Measurements from ENCODE around the gene SRP54. TPM values are rescaled to one million over a fixed set of nuclear protein-coding genes. Genes with fewer than 3 reads are reported as not detected.

Gene SRP54
- total RNA-seq, 8 experiments from 2014 or later, result 55.4 to 159 (median 94.4) TPM

DNA sequence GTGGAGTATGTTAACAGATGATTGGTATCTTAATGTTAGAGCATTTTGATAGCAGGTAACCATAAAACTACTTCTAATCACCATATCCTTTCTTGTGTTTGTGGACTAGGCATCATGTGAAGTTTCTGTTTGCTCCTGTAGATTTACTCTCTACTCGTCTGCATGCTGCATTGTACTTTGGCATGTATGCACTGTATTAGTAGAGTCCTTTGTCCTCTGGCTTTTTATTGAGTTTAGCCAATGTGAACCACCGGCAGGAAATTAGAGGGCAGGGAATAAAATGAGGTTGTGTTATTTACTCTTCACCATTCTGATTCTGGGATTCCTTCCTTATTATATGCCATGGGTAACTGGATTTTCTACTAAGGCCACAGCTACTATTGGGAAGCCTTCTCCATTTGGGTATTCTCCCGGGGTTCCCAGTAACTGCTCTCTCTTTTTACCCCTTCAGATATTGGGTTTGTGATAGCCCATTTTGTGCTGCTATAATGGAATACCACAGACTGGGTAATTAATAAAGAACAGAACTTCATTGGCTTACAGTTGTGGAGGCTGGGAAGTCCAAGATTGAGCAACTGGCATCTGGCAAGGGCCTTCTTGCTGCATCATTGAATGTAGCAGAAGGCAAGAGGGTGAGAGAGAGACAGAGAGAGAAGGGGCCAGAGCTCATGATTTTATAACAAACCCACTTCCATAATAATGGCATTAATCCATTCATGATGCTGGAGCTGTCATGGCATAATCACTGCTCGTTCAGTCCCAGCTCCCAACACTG lies 85.6 kb downstream of the SRP54 start:
- WGBS, 10 experiments, result 78 to 100% (median 94%) methylated on average over 1 to 4 of the region's 4 CpGs; no CpG with 5 or more reads in 1 of the 10 experiments
- no peak overlapping the region for H3K4me3 ChIP-seq
- no peak overlapping the region for H3K27ac ChIP-seq
- in situ Hi-C loops (cut with MboI; ENCODE audit: low pct_unique_long_range_greater_than_20kb in 2 of 9, low sequenced_read_pairs in 9 of 9, unreplicated experiment in 9 of 9), result no loop called here
- no peaks in the 10 kb centered on the region for H3K4me1 ChIP-seq (replicated peaks in 1 of 2)
- ATAC-seq (replicated peaks in 6 of 8), result no peak

DNA sequence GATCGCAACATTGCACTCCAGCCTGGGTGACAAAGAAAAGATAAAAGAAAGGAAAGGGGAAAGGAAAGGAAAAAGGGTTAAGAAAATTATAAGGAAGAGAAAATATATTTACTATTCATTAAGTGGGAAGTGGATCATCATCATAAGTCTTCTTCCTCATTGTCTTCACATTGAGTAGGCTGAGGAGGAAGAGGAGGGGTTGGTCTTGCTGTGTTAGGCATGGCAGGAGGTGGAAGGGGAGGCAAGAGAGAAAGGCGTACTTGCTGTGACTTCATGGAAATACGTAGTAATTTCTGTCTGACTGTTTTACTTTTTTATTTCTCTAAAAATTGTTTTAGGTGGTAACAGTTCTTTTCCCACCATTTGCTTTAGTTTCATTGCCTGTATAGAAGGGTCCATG lies 89.4 kb downstream of the SRP54 start:
- Histone ChIP-seq H3K27ac (no peak overlapping the region), H3K4me1 (replicated peaks in 1 of 2) (no peaks in the 10 kb centered on the region), H3K4me3 (no peak overlapping the region)
- no peak for ATAC-seq (replicated peaks in 6 of 8)
- 85 to 100% (median 100%) methylated on average over 1 to 3 of the region's 3 CpGs for WGBS, 10 experiments
- in situ Hi-C loops (cut with MboI; ENCODE audit: low pct_unique_long_range_greater_than_20kb in 2 of 9, low sequenced_read_pairs in 9 of 9, unreplicated experiment in 9 of 9), result no loop called here

GRCh38 chr14:35073486-35073885 lies 90.7 kb downstream of the SRP54 start:
- in situ Hi-C loops (cut with MboI; ENCODE audit: low pct_unique_long_range_greater_than_20kb in 2 of 9, low sequenced_read_pairs in 9 of 9, unreplicated experiment in 9 of 9), result no loop called here
- Histone ChIP-seq H3K27ac (no peak overlapping the region), H3K4me1 (replicated peaks in 1 of 2) (no peaks in the 10 kb centered on the region), H3K4me3 (no peak overlapping the region)
- ATAC-seq (replicated peaks in 6 of 8), result no peak
- 80 to 100% (median 100%) methylated on average over 1 of the region's 1 CpG; no CpG with 5 or more reads in 2 of the 10 experiments for WGBS, 10 experiments

- in situ Hi-C loops (cut with MboI; ENCODE audit: low pct_unique_long_range_greater_than_20kb in 2 of 9, low sequenced_read_pairs in 9 of 9, unreplicated experiment in 9 of 9), result no loop called here
- Histone ChIP-seq H3K4me3 (no peak overlapping the region), H3K27ac (no peak overlapping the region), H3K4me1 (replicated peaks in 1 of 2) (no peaks in the 10 kb centered on the region)
- WGBS, 10 experiments, result 93 to 100% (median 100%) methylated on average over 1 to 2 of the region's 2 CpGs; no CpG with 5 or more reads in 5 of the 10 experiments
- no peak for ATAC-seq (replicated peaks in 6 of 8)
Observed at GRCh38 chr14:35078082-35078481, 95.3 kb downstream of the SRP54 start.

Other genes starting within 250 kb of the SRP54 start
- gene BAZ1A, start 107.6 kb upstream of the SRP54 start, total RNA-seq, result 10 to 100 TPM; 11.7 to 76.6 (median 26.5) TPM
- gene FAM177A1, start 63.3 kb downstream of the SRP54 start, total RNA-seq, result 10 to 100 TPM; 17.6 to 81.3 (median 52.9) TPM
- 10 to 100 TPM; 22.0 to 49.9 (median 42.1) TPM for gene PPP2R3C, start 139.0 kb downstream of the SRP54 start, total RNA-seq
- 10 to 100 TPM in 7 of 8 experiments, 1 to 10 TPM in 1; 9.5 to 44.5 (median 20.7) TPM for gene PRORP, start 139.6 kb downstream of the SRP54 start, total RNA-seq

Measured in motor neuron (in vitro differentiated cells).